Panc1 (cell line): Measurements from ENCODE around the gene WDR4. TPM values are rescaled to one million over a fixed set of nuclear protein-coding genes. Genes with fewer than 3 reads are reported as not detected.
A peak's percentile ranks its signal among the peaks of the same experiment; 100 is the strongest.
"Not testable (repeated sequence)": the region's sequence is repeated elsewhere in the genome, so short reads cannot be mapped to it uniquely, and the experiment has no call there.

Experiments used
- ATAC-seq: fragments of 200-7000 bp; cut with Tn5 transposase; 2 replicates; pipeline ENCODE4 v1.9.1; 2020; ENCODE audit warnings: mild to moderate bottlenecking, moderate library complexity
- BruUV-seq: library from RNA; stranded (reverse); fragments of 400-500 nt; replicated peaks from 2 replicates; lab custom pipeline; 2021; lab: Mats Ljungman, UMichigan
- CTCF ChIA-PET: fragments of 300-600 bp; sonication (Branson Sonifier 250); formaldehyde crosslinking; loops from one replicate; lab custom pipeline; 2022; ENCODE audit warnings: antibody characterized with exemption; lab: Charles Lee
- POLR2A ChIA-PET: fragments of 300-600 bp; sonication (Branson Sonifier 250); formaldehyde crosslinking; loops from one replicate; lab custom pipeline; 2022; ENCODE audit warnings: antibody characterized with exemption; lab: Charles Lee
- DNase-seq: peaks from one replicate; pipeline ENCODE4 v3.0.0-alpha.2; 2010; ENCODE audit warnings: low read depth, low spot score
- H3K27ac ChIP-seq: 2 replicates; pipeline ENCODE4 v1.5.1; 2011; ENCODE audit warnings: mild to moderate bottlenecking, low read length, inconsistent platforms
- H3K27me3 ChIP-seq: fragments of 200-500 bp; sonication (Bioruptor generic); 2 replicates; pipeline ENCODE4 v1.6.0; 2014; ENCODE audit warnings: low read length, inconsistent platforms; ENCODE audit not compliant: control insufficient read depth, insufficient read depth
- H3K36me3 ChIP-seq: fragments of 200-500 bp; sonication (Bioruptor generic); 2 replicates; pipeline ENCODE4 v1.5.1; 2014; ENCODE audit warnings: inconsistent platforms, mild to moderate bottlenecking, low read length, moderate library complexity; ENCODE audit not compliant: control insufficient read depth, insufficient read depth
- H3K4me1 ChIP-seq: 2 replicates; pipeline ENCODE4 v1.5.1; 2011; ENCODE audit warnings: inconsistent platforms, mild to moderate bottlenecking, low read length, moderate library complexity; ENCODE audit not compliant: control insufficient read depth, insufficient read depth
- H3K4me3 ChIP-seq, 2 experiments: 2 replicates each; pipeline ENCODE4 v1.5.1; 2011 to 2012; ENCODE audit warnings: low read depth in 2 of 2, low read length in 2 of 2, mild to moderate bottlenecking in 2 of 2, inconsistent platforms in 1 of 2, moderate library complexity in 1 of 2
- H3K9me3 ChIP-seq: fragments of 200-500 bp; sonication (Bioruptor generic); 2 replicates; pipeline ENCODE4 v1.5.1; 2014; ENCODE audit warnings: low read depth, mild to moderate bottlenecking, inconsistent platforms, low read length, moderate library complexity; ENCODE audit not compliant: control insufficient read depth, insufficient read depth
- CTCF ChIP-seq: fragments of 450-650 bp; IDR thresholded peaks from 2 replicates; pipeline ENCODE4 v1.5.1; 2017; ENCODE audit warnings: mild to moderate bottlenecking
- POLR2AphosphoS5 ChIP-seq: IDR thresholded peaks from 2 replicates; pipeline ENCODE4 v1.6.1; 2012; ENCODE audit warnings: mild to moderate bottlenecking, low read depth, low read length, moderate library complexity
- SIN3A ChIP-seq: IDR thresholded peaks from 2 replicates; pipeline ENCODE4 v1.6.1; 2012; ENCODE audit warnings: low read depth, mild to moderate bottlenecking, low read length, moderate library complexity, borderline replicate concordance; ENCODE audit not compliant: insufficient read depth
- TCF7L2 ChIP-seq: IDR thresholded peaks from 2 replicates; pipeline ENCODE4 v1.6.1; 2011; ENCODE audit warnings: mild to moderate bottlenecking, low read depth, low read length, inconsistent platforms
- in situ Hi-C: cut with HindIII; loops from 2 replicates; pipeline ENCODE4 v1.10.0; 2016; ENCODE audit warnings: low sequenced_read_pairs, low pct_unique_long_range_greater_than_20kb
- intact Hi-C: fragments of 100-400 bp; cut with micrococcal nuclease; formaldehyde crosslinking; loops from one replicate; pipeline ENCODE4 v1.10.0; 2022; ENCODE audit not compliant: unreplicated experiment
- total RNA-seq: library from RNA; stranded (reverse); gene quantifications from one replicate; pipeline ENCODE4 v1.2.1, GENCODE V29; 2021; ENCODE audit not compliant: unreplicated experiment
- TF ChIP-seq, protein P1 (sequence below), 2 experiments: IDR thresholded peaks; 2 replicates each; pipeline ENCODE4 v1.6.1; 2011 to 2012; ENCODE audit warnings: low read depth in 2 of 2, control low read depth in 1 of 2, low read length in 1 of 2, mild to moderate bottlenecking in 1 of 2, moderate library complexity in 1 of 2; ENCODE audit not compliant: insufficient read depth in 1 of 2

The WDR4 gene
- total RNA-seq, 1 experiment from 2014 or later = 36.7 TPM

DNA sequence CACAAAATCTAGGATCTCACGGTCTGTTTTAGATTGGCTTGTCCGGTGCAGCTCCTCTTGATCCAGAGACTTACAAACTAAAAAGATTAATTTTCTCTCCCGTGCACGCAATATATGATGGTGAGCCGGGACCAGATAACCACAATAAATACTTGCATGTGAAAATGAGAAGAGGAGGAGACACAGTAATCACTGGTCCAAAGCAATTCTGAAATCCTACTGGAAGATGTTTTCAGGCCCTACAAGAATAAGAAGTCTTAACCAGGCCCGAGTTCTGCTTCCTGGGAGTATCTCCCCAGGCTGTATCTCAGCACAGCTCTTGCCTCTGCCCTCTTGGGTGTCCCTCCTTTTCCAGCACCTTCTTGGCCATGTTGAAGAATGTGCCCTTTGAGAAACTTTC, 1.0 kb upstream of the WDR4 start:
- intact Hi-C loops = no loop called here
- Histone ChIP-seq H3K27ac (peak overlapping the region; percentile 90), H3K9me3 (no peaks in the 10 kb centered on the region), H3K27me3 (no peaks in the 10 kb centered on the region), H3K4me3 (peak overlapping the region; percentile 68 to 77), H3K4me1 (peaks cover 3% of the 10 kb centered on the region; the same call in 1 of the 2 replicates), H3K36me3 (peaks cover 4% of the 10 kb centered on the region; the same call in 1 of the 2 replicates)
- CTCF ChIA-PET = no interaction called here
- POLR2A ChIA-PET = no interaction called here
- no peak for TF ChIP-seq POLR2AphosphoS5
- TF ChIP-seq SIN3A = no peak
- no peak for TF ChIP-seq CTCF
- no peak for TF ChIP-seq TCF7L2
- TF ChIP-seq, protein P1, sequence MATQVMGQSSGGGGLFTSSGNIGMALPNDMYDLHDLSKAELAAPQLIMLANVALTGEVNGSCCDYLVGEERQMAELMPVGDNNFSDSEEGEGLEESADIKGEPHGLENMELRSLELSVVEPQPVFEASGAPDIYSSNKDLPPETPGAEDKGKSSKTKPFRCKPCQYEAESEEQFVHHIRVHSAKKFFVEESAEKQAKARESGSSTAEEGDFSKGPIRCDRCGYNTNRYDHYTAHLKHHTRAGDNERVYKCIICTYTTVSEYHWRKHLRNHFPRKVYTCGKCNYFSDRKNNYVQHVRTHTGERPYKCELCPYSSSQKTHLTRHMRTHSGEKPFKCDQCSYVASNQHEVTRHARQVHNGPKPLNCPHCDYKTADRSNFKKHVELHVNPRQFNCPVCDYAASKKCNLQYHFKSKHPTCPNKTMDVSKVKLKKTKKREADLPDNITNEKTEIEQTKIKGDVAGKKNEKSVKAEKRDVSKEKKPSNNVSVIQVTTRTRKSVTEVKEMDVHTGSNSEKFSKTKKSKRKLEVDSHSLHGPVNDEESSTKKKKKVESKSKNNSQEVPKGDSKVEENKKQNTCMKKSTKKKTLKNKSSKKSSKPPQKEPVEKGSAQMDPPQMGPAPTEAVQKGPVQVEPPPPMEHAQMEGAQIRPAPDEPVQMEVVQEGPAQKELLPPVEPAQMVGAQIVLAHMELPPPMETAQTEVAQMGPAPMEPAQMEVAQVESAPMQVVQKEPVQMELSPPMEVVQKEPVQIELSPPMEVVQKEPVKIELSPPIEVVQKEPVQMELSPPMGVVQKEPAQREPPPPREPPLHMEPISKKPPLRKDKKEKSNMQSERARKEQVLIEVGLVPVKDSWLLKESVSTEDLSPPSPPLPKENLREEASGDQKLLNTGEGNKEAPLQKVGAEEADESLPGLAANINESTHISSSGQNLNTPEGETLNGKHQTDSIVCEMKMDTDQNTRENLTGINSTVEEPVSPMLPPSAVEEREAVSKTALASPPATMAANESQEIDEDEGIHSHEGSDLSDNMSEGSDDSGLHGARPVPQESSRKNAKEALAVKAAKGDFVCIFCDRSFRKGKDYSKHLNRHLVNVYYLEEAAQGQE (IDR thresholded peaks at IDR 0.05; ENCODE audit: insufficient read depth in 1 of 2, low read depth in 2 of 2, low read length in 1 of 2) = no peak
- TSS peak; percentile 94 for BruUV-seq
- no peak for DNase-seq
- ATAC-seq = no peak
- in situ Hi-C loops = no loop called here

DNA sequence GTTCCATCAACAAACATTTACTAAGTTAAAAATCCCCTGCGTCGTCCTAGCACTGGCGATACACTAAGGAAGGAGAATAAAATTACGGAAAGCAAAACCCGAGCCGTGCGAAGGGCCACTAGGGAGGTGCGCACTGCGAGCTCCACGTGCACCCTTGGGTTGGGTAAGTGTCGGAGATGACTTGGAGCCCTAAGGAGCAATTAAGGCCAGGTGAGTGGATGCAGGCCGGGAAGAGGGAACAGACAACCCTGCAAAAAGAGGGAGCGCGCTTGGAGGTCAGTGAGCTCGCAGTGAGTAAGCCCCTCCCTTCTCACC, 704 bp downstream of the WDR4 start:
- no TSS peak for BruUV-seq
- Histone ChIP-seq H3K36me3 (peaks cover 6% of the 10 kb centered on the region; the same call in 1 of the 2 replicates), H3K4me3 (peak overlapping the region; percentile 68 to 77), H3K27ac (peak overlapping the region; percentile 90), H3K27me3 (no peaks in the 10 kb centered on the region), H3K4me1 (peaks cover 3% of the 10 kb centered on the region; the same call in 1 of the 2 replicates), H3K9me3 (no peaks in the 10 kb centered on the region)
- ATAC-seq = peak; percentile 49; the same call in 1 of the 2 replicates
- in situ Hi-C loops = no loop called here
- intact Hi-C loops = no loop called here
- ChIA-PET POLR2A (interaction anchor here (0.7 kb wide), 1 partner anchor 226 kb away, joined by 12 read pairs; no protein-coding TSS in a partner anchor), CTCF (no interaction called here)
- DNase-seq = peak; percentile 22
- TF ChIP-seq POLR2AphosphoS5 (no peak; the same call in 1 of the 2 replicates), SIN3A (0 out of 2 replicates have a peak, but pooled peaks have one; percentile 35)

GRCh38 chr21:42875811-42876210, 3.5 kb downstream of the WDR4 start:
- ATAC-seq, H3K4me3 ChIP-seq, in situ Hi-C loops, CTCF ChIA-PET, DNase-seq, H3K36me3 ChIP-seq, intact Hi-C loops, H3K9me3 ChIP-seq, H3K4me1 ChIP-seq, H3K27me3 ChIP-seq, BruUV-seq, POLR2A ChIA-PET, H3K27ac ChIP-seq: not testable (repeated sequence)
